ENCODE measurements around the gene IP6K2. TPM values are rescaled to one million over a fixed set of nuclear protein-coding genes. Genes with fewer than 3 reads are reported as not detected.
"Not testable (repeated sequence)": the region's sequence is repeated elsewhere in the genome, so short reads cannot be mapped to it uniquely, and the experiment has no call there.

The IP6K2 gene
- 185 TPM for polyA plus RNA-seq (2012; ENCODE audit: insufficient read depth, insufficient read length)

- peak; percentile 96 for DNase-seq (ENCODE audit: low read depth, low spot score)
- H3K4me3 ChIP-seq (ENCODE audit: low read length): peak within 1 kb of the TSS; percentile 72
Observed at GRCh38 chr3:48716982-48717746, at the start of gene IP6K2. Gene IP6K2 (minus strand): TSS chr3:48717221. CDS start chr3:48695291, 21,930 bp downstream.

- DNase-seq (ENCODE audit: low read depth, low spot score): no peak
- no peak overlapping the region for H3K4me3 ChIP-seq (ENCODE audit: low read length)
Observed at GRCh38 chr3:48765376-48765775, 48.4 kb upstream of the IP6K2 start.

- no peak overlapping the region for H3K4me3 ChIP-seq (ENCODE audit: low read length)
- no peak for DNase-seq (ENCODE audit: low read depth, low spot score)
Observed at GRCh38 chr3:48762816-48763215, 45.8 kb upstream of the IP6K2 start.

GRCh38 chr3:48759991-48760540, 43.0 kb upstream of the IP6K2 start:
- DNase-seq (ENCODE audit: low read depth, low spot score); H3K4me3 ChIP-seq (ENCODE audit: low read length): not testable (repeated sequence)

GRCh38 chr3:48759531-48759930, 42.5 kb upstream of the IP6K2 start:
- not testable (repeated sequence) for H3K4me3 ChIP-seq (ENCODE audit: low read length); DNase-seq (ENCODE audit: low read depth, low spot score)

- no peak overlapping the region for H3K4me3 ChIP-seq (ENCODE audit: low read length)
- no peak for DNase-seq (ENCODE audit: low read depth, low spot score)
Observed at GRCh38 chr3:48759071-48759470, 42.0 kb upstream of the IP6K2 start.

- no peak overlapping the region for H3K4me3 ChIP-seq (ENCODE audit: low read length)
- DNase-seq (ENCODE audit: low read depth, low spot score): no peak
Observed at GRCh38 chr3:48756640-48757039, 39.6 kb upstream of the IP6K2 start.

GRCh38 chr3:48750856-48751255, 33.8 kb upstream of the IP6K2 start:
- no peak for DNase-seq (ENCODE audit: low read depth, low spot score)
- no peak overlapping the region for H3K4me3 ChIP-seq (ENCODE audit: low read length)

GRCh38 chr3:48748754-48749153, 31.7 kb upstream of the IP6K2 start:
- DNase-seq (ENCODE audit: low read depth, low spot score): no peak
- no peak overlapping the region for H3K4me3 ChIP-seq (ENCODE audit: low read length)

- no peak overlapping the region for H3K4me3 ChIP-seq (ENCODE audit: low read length)
- DNase-seq (ENCODE audit: low read depth, low spot score): no peak
Observed at GRCh38 chr3:48747706-48748105, 30.7 kb upstream of the IP6K2 start.

GRCh38 chr3:48747015-48747615, 30.1 kb upstream of the IP6K2 start:
- no peak overlapping the region for H3K4me3 ChIP-seq (ENCODE audit: low read length)
- DNase-seq (ENCODE audit: low read depth, low spot score): no peak

GRCh38 chr3:48743773-48744172, 26.8 kb upstream of the IP6K2 start:
- no peak for DNase-seq (ENCODE audit: low read depth, low spot score)
- H3K4me3 ChIP-seq (ENCODE audit: low read length): no peak overlapping the region

GRCh38 chr3:48741226-48741625, 24.2 kb upstream of the IP6K2 start:
- H3K4me3 ChIP-seq (ENCODE audit: low read length); DNase-seq (ENCODE audit: low read depth, low spot score): not testable (repeated sequence)

GRCh38 chr3:48739955-48740823, 23.2 kb upstream of the IP6K2 start:
- H3K4me3 ChIP-seq (ENCODE audit: low read length): no peak overlapping the region
- DNase-seq (ENCODE audit: low read depth, low spot score): no peak

GRCh38 chr3:48739617-48739954, 22.6 kb upstream of the IP6K2 start:
- no peak for DNase-seq (ENCODE audit: low read depth, low spot score)
- no peak overlapping the region for H3K4me3 ChIP-seq (ENCODE audit: low read length)

- DNase-seq (ENCODE audit: low read depth, low spot score): no peak
- no peak overlapping the region for H3K4me3 ChIP-seq (ENCODE audit: low read length)
Observed at GRCh38 chr3:48738926-48739616, 22.1 kb upstream of the IP6K2 start.

- H3K4me3 ChIP-seq (ENCODE audit: low read length): no peak overlapping the region
- no peak for DNase-seq (ENCODE audit: low read depth, low spot score)
Observed at GRCh38 chr3:48738144-48738536, 21.1 kb upstream of the IP6K2 start.

GRCh38 chr3:48735075-48735767, 18.2 kb upstream of the IP6K2 start:
- DNase-seq (ENCODE audit: low read depth, low spot score); H3K4me3 ChIP-seq (ENCODE audit: low read length): not testable (repeated sequence)

Data from Jurkat, Clone E6-1 (cell line).